Gastrocnemius medialis (tissue), 4 donors: ENCODE data around the gene ANXA4. TPM values are rescaled to one million over a fixed set of nuclear protein-coding genes. Genes with fewer than 3 reads are reported as not detected.
A peak's percentile ranks its signal among the peaks of the same experiment; 100 is the strongest.

Experiments
- ATAC-seq, 2 donors: fragments of 150-250 bp; one replicate each; pipeline ENCODE4 v1.9.1; 2016
- DNase-seq, 2 donors: peaks; one replicate each; pipeline ENCODE4 v3.0.0-alpha.2; 2019
- H3K27ac ChIP-seq, 4 donors: fragments of 200-600 bp; sonication (generic); 1 replicate in 1 of 4; 2 replicates in 3 of 4; pipeline ENCODE4 v1.5.1; 2016 to 2018; ENCODE audit warnings: mild to moderate bottlenecking in 2 of 4, moderate library complexity in 1 of 4
- H3K27me3 ChIP-seq, 3 donors: fragments of 200-600 bp; sonication (generic) in 2 of 3; 1 replicate in 1 of 3; 2 replicates in 2 of 3; pipeline versions ENCODE4 v1.5.1 to v1.6.0; 2016 to 2019; ENCODE audit warnings: mild to moderate bottlenecking in 1 of 3, moderate library complexity in 1 of 3
- H3K36me3 ChIP-seq, 2 donors: fragments of 200-600 bp; sonication (generic) in 1 of 2; one replicate each; pipeline ENCODE4 v1.5.1; 2017 to 2018
- H3K4me1 ChIP-seq, 2 donors: fragments of 200-600 bp; sonication (generic) in 1 of 2; one replicate each; pipeline ENCODE4 v1.5.1; 2016 to 2017; ENCODE audit warnings: mild to moderate bottlenecking in 2 of 2
- H3K4me3 ChIP-seq, 4 donors: fragments of 200-600 bp; sonication (generic) in 3 of 4; 1 replicate in 1 of 4; 2 replicates in 3 of 4; pipeline ENCODE4 v1.5.1; 2016 to 2019; ENCODE audit warnings: mild to moderate bottlenecking in 2 of 4
- H3K9me3 ChIP-seq, 3 donors: fragments of 200-600 bp; sonication (generic) in 2 of 3; 1 replicate in 1 of 3; 2 replicates in 2 of 3; pipeline ENCODE4 v1.5.1; 2016 to 2019
- POLR2A ChIP-seq, 2 donors: fragments of 450-650 bp; IDR thresholded peaks; one replicate each; pipeline ENCODE4 v1.6.1; 2017; ENCODE audit warnings: antibody characterized with exemption in 2 of 2, mild to moderate bottlenecking in 2 of 2, moderate library complexity in 2 of 2
- in situ Hi-C, 4 donors: fragments of 200-750 bp; cut with MboI; loops; one replicate each; pipeline versions ENCODE4 v1.15.0 to v1.8.0; 2017; ENCODE audit warnings: low sequenced_read_pairs in 4 of 4
- intact Hi-C: fragments of 100-400 bp; cut with DNase I; formaldehyde crosslinking; loops from one replicate; pipeline ENCODE4 v1.15.1; 2023; ENCODE audit warnings: low total_unique reads
- total RNA-seq, 4 donors: library from RNA; depleted of rRNA; stranded (reverse); fragments of >200 nt; gene quantifications; one replicate each; pipeline versions ENCODE4 v1.1.0 to v1.2.3, GENCODE V29; 2016
- TF ChIP-seq, protein P1 (sequence below), 5 experiments: fragments of 450-650 bp in 3 of 5; fragments of 200-600 bp in 2 of 5; sonication (generic) in 2 of 5; IDR thresholded peaks in 4 of 5; conservative IDR thresholded peaks in 1 of 5; 1 replicate in 4 of 5; 2 replicates in 1 of 5; pipeline ENCODE4 v1.5.1; 2016 to 2019; ENCODE audit warnings: antibody characterized with exemption in 5 of 5, mild to moderate bottlenecking in 3 of 5, moderate library complexity in 3 of 5

ANXA4 gene
- total RNA-seq, 4 donors from 2014 or later, result 10.7 to 17.0 (median 15.8) TPM

DNA sequence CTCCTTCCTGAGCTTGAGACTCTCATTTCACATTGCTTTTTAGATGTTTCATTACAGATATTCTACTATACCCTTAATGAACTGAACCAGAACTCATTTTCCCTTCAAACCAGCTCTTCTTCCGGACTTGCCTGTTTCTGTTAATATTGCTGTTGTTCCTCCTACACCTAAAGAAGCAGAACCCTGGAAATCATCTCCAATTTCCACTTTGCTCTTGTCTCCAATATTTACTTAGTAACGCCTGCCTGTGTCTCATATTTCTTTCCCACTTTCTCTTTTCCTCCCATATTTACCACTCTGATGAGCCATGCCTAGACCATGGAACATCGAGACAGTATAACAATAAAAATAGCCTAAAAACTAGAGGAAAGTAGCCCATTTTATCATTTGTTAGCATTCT is 69.7 kb downstream of the ANXA4 start:
- DNase-seq (no peak), ATAC-seq (no peak)
- H3K27me3 ChIP-seq, result no peaks in the 10 kb centered on the region
- no peak overlapping the region for H3K27ac ChIP-seq
- intact Hi-C loops (no loop called here), in situ Hi-C loops (loop anchor here in 3 of 4 donors (5.0 to 25.0 kb wide), 3 partner anchors 89 to 254 kb away; no protein-coding TSS in a partner anchor)
- H3K9me3 ChIP-seq, result no peaks in the 10 kb centered on the region
- no peak overlapping the region for H3K4me3 ChIP-seq
- TF ChIP-seq, protein P1, sequence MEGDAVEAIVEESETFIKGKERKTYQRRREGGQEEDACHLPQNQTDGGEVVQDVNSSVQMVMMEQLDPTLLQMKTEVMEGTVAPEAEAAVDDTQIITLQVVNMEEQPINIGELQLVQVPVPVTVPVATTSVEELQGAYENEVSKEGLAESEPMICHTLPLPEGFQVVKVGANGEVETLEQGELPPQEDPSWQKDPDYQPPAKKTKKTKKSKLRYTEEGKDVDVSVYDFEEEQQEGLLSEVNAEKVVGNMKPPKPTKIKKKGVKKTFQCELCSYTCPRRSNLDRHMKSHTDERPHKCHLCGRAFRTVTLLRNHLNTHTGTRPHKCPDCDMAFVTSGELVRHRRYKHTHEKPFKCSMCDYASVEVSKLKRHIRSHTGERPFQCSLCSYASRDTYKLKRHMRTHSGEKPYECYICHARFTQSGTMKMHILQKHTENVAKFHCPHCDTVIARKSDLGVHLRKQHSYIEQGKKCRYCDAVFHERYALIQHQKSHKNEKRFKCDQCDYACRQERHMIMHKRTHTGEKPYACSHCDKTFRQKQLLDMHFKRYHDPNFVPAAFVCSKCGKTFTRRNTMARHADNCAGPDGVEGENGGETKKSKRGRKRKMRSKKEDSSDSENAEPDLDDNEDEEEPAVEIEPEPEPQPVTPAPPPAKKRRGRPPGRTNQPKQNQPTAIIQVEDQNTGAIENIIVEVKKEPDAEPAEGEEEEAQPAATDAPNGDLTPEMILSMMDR (IDR thresholded peaks at IDR 0.05 in 4 of 5, conservative IDR thresholded peaks at IDR 0.05 in 1 of 5), result no peak
- no peak for TF ChIP-seq POLR2A (IDR thresholded peaks at IDR 0.05)
- H3K4me1 ChIP-seq, result no peaks in the 10 kb centered on the region
- H3K36me3 ChIP-seq, result peaks cover 0 to 56% of the 10 kb centered on the region in 2 donors

DNA sequence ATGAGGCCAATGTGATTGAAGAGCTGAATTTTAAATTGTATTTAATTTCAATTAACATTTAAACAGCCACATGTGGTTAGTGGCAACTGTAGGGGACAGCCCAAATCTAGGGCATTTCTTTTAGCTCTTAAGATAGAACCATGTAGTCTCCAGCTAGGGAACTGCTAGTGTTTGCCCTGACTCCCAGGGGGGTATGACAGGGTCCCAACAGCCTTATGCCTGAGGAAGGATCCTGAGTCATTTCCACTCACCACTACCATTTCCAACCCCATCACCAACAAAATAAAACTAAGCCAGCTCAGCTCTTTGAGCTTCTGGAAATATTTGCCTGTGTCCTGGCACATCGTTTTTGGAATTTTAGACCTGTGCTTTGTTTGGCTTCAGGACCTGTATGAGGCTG is 73.8 kb downstream of the ANXA4 start:
- Histone ChIP-seq H3K27ac (no peak overlapping the region), H3K4me3 (no peak overlapping the region), H3K4me1 (no peaks in the 10 kb centered on the region), H3K36me3 (peaks cover 0 to 45% of the 10 kb centered on the region in 2 donors), H3K27me3 (no peaks in the 10 kb centered on the region), H3K9me3 (no peaks in the 10 kb centered on the region)
- intact Hi-C loops, result loop anchor here (5.0 kb wide), 2 partner anchors 73 to 258 kb away; partner anchors contain the start of gene ANXA4
- DNase-seq (no peak), ATAC-seq (no peak)
- in situ Hi-C loops, result loop anchor here in 3 of 4 donors (5.0 to 25.0 kb wide), 3 partner anchors 88 to 253 kb away; no protein-coding TSS in a partner anchor
- TF ChIP-seq POLR2A (IDR thresholded peaks at IDR 0.05), result no peak
- TF ChIP-seq, protein P1 (IDR thresholded peaks at IDR 0.05 in 4 of 5, conservative IDR thresholded peaks at IDR 0.05 in 1 of 5), result no peak

DNA sequence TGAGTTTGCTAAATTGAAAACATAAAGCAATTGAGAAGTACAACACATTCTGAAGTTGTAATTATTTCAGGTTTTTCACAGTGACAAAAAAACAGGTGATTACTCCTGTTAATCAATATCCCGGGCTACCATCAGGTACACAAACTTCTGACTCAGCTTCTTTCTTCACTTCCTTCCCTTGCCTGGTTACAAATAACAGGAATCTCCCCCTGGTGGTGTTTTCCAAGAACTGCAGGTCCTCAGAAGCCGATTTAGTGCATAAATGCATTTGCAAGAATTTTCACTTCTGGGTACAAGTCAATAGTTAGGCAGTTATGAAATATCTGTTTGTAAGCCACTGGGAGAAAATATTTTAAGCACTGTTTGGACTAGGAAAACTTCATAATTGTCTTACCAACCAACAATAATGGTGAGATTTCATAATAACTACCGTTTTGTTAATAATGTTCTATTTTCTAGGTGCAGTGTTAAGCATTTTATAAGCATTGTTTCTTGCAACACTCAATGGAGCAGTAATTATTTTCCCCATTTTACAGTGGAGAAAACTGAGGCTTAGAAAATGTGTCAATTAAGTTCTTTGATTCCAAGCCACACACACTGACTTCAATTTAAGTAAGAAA is 75.1 kb downstream of the ANXA4 start:
- intact Hi-C loops (loop anchor here (1.0 to 5.0 kb wide), 3 partner anchors 75 to 260 kb away; partner anchors contain the start of gene ANXA4), in situ Hi-C loops (loop anchor here in 3 of 4 donors (5.0 to 25.0 kb wide), 3 partner anchors 90 to 255 kb away; no protein-coding TSS in a partner anchor)
- peaks cover 0 to 43% of the 10 kb centered on the region in 2 donors for H3K36me3 ChIP-seq
- no peak overlapping the region for H3K4me3 ChIP-seq
- ATAC-seq, result peak; percentile 81 to 89
- DNase-seq, result peak; percentile 65 to 77
- no peaks in the 10 kb centered on the region for H3K9me3 ChIP-seq
- TF ChIP-seq, protein P1 (IDR thresholded peaks at IDR 0.05 in 4 of 5, conservative IDR thresholded peaks at IDR 0.05 in 1 of 5), result peak; percentile 93 to 98 (median 95)
- TF ChIP-seq POLR2A (IDR thresholded peaks at IDR 0.05), result no peak
- H3K27me3 ChIP-seq, result no peaks in the 10 kb centered on the region
- H3K27ac ChIP-seq, result no peak overlapping the region
- H3K4me1 ChIP-seq, result no peaks in the 10 kb centered on the region

DNA sequence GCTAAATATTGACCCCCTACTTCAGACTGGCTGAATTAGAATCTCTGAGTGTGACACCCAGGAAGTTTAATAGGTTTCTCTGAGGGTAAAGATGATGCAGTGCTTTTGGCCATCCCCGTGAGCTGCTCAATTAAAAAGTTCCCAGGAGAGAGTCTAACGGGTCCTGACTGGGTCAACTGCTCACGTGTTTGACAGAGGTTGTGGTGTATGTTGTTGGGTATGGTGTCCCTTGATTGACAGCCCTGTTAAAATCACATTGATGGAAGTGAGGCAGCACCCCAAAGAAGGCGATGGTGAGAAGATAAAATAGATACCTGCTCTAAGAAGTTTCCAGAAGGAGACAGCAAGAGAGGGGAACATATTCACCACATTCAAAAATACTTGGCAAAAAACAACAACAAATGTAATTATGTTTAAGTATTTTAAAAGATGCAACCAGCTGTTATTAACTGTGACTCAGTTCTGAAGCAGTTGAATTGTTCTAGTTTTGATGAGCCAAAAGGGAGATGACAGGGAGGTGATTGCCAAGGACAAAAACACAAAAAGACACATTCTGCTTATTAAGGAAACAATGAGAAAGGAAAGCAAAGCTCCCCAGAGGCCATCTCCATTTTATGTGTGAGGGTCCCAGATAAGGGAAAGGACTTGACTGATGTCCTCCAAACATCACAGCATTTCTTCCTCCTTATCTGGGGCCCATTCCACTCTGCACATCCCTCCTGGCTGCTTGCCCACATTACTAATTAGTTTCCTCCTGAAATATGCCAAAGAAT is 76.0 kb downstream of the ANXA4 start:
- H3K4me3 ChIP-seq, result no peak overlapping the region
- no peak overlapping the region for H3K27ac ChIP-seq
- peaks cover 0 to 34% of the 10 kb centered on the region in 2 donors for H3K36me3 ChIP-seq
- DNase-seq (no peak), ATAC-seq (no peak)
- H3K9me3 ChIP-seq, result no peaks in the 10 kb centered on the region
- no peaks in the 10 kb centered on the region for H3K4me1 ChIP-seq
- TF ChIP-seq, protein P1 (IDR thresholded peaks at IDR 0.05 in 4 of 5, conservative IDR thresholded peaks at IDR 0.05 in 1 of 5), result no peak
- no peak for TF ChIP-seq POLR2A (IDR thresholded peaks at IDR 0.05)
- in situ Hi-C loops (loop anchor here in 3 of 4 donors (5.0 to 25.0 kb wide), 3 partner anchors 91 to 256 kb away; no protein-coding TSS in a partner anchor), intact Hi-C loops (loop anchor here (1.0 to 5.0 kb wide), 3 partner anchors 76 to 261 kb away; partner anchors contain the start of gene ANXA4)
- H3K27me3 ChIP-seq, result no peaks in the 10 kb centered on the region
